ENCODE measurements around the gene CFAP69. TPM values are rescaled to one million over a fixed set of nuclear protein-coding genes. Genes with fewer than 3 reads are reported as not detected.
A peak's percentile ranks its signal among the peaks of the same experiment; 100 is the strongest.

The CFAP69 gene
- total and polyA plus RNA-seq, 5 donors from 2014 or later: not detected

GRCh38 chr7:90311175-90311574 is 66.2 kb downstream of the CFAP69 start:
- no peaks in the 10 kb centered on the region for H3K36me3 Mint-ChIP-seq
- peaks cover 17% of the 10 kb centered on the region for H3K27me3 Mint-ChIP-seq
- no peaks in the 10 kb centered on the region for H3K36me3 ChIP-seq (ENCODE audit: control insufficient read depth, insufficient read depth, low read length)
- H3K9me3 Mint-ChIP-seq: no peaks in the 10 kb centered on the region
- H3K9me3 ChIP-seq (ENCODE audit: control insufficient read depth in 2 of 2, low read length in 2 of 2): no peaks in the 10 kb centered on the region
- DNase-seq (no peak), ATAC-seq (ENCODE audit: low read depth in 2 of 2) (no peak)
- H3K4me3 Mint-ChIP-seq: no peak overlapping the region
- H3K4me3 ChIP-seq (ENCODE audit: low read depth, low read length): no peak overlapping the region
- H3K27ac Mint-ChIP-seq: no peak overlapping the region
- H3K4me1 Mint-ChIP-seq: no peaks in the 10 kb centered on the region
- H3K27me3 ChIP-seq (ENCODE audit: control insufficient read depth, insufficient read depth, low read length): peaks cover 3% of the 10 kb centered on the region
- H3K27ac ChIP-seq (ENCODE audit: insufficient read depth, low read length, poor library complexity, severe bottlenecking): no peak overlapping the region
- H3K4me1 ChIP-seq (ENCODE audit: control insufficient read depth, insufficient read depth, low read length, poor library complexity, severe bottlenecking): no peaks in the 10 kb centered on the region

DNA sequence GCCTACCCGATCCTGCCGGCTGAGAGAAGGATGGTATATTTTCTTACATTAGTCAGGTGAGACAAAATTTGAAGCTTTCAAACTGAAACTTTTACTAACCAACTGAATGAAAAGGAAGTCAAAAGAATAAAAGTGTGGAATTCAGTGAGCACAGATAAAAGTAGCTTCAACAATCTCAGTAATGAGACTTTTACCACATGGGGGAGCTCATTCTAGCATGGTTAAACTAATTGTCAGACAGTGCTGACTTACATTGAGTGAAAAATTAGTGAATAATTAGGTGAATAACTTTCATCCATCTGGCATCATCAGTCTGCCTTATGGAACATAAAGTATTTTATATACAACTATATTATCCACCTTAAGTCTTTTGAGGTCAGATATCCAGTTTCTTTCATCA is 67.8 kb downstream of the CFAP69 start:
- H3K4me3 ChIP-seq (ENCODE audit: low read depth, low read length): no peak overlapping the region
- H3K9me3 ChIP-seq (ENCODE audit: control insufficient read depth in 2 of 2, low read length in 2 of 2): no peaks in the 10 kb centered on the region
- H3K27me3 ChIP-seq (ENCODE audit: control insufficient read depth, insufficient read depth, low read length): peaks cover 3% of the 10 kb centered on the region
- Mint-ChIP-seq H3K27ac (no peak overlapping the region), H3K4me1 (no peaks in the 10 kb centered on the region), H3K9me3 (no peaks in the 10 kb centered on the region), H3K27me3 (peaks cover 26% of the 10 kb centered on the region), H3K36me3 (no peaks in the 10 kb centered on the region), H3K4me3 (no peak overlapping the region)
- DNase-seq (peak in 1 of 3 donors; percentile 25), ATAC-seq (ENCODE audit: low read depth in 2 of 2) (no peak)
- H3K27ac ChIP-seq (ENCODE audit: insufficient read depth, low read length, poor library complexity, severe bottlenecking): no peak overlapping the region
- no peaks in the 10 kb centered on the region for H3K4me1 ChIP-seq (ENCODE audit: control insufficient read depth, insufficient read depth, low read length, poor library complexity, severe bottlenecking)
- no peaks in the 10 kb centered on the region for H3K36me3 ChIP-seq (ENCODE audit: control insufficient read depth, insufficient read depth, low read length)

DNA sequence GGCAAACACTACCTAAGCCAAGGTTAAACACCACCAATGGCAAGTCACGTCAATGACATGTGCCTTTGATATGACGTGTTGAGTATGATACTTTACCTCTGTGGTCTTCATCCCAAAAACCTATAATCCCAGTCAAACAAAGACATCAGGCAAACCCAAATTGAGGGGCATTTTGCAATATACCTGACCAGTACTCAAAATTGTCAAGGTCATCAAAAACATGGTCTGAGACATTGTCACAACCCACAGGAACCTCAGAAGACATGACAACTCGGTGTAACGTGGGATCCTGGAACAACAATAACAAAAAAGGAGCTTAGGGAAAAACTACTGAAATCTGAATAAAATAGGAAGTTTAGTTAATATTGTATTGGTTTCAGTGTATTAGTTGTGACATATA is 68.9 kb downstream of the CFAP69 start:
- no peak overlapping the region for H3K27ac Mint-ChIP-seq
- H3K4me1 Mint-ChIP-seq: no peaks in the 10 kb centered on the region
- no peak overlapping the region for H3K4me3 Mint-ChIP-seq
- no peaks in the 10 kb centered on the region for H3K9me3 ChIP-seq (ENCODE audit: control insufficient read depth in 2 of 2, low read length in 2 of 2)
- no peaks in the 10 kb centered on the region for H3K9me3 Mint-ChIP-seq
- no peak for ATAC-seq (ENCODE audit: low read depth in 2 of 2)
- peaks cover 33% of the 10 kb centered on the region for H3K27me3 Mint-ChIP-seq
- no peaks in the 10 kb centered on the region for H3K4me1 ChIP-seq (ENCODE audit: control insufficient read depth, insufficient read depth, low read length, poor library complexity, severe bottlenecking)
- no peak overlapping the region for H3K4me3 ChIP-seq (ENCODE audit: low read depth, low read length)
- no peaks in the 10 kb centered on the region for H3K36me3 ChIP-seq (ENCODE audit: control insufficient read depth, insufficient read depth, low read length)
- no peak for DNase-seq
- H3K36me3 Mint-ChIP-seq: no peaks in the 10 kb centered on the region
- peaks cover 10% of the 10 kb centered on the region for H3K27me3 ChIP-seq (ENCODE audit: control insufficient read depth, insufficient read depth, low read length)
- H3K27ac ChIP-seq (ENCODE audit: insufficient read depth, low read length, poor library complexity, severe bottlenecking): no peak overlapping the region

GRCh38 chr7:90320014-90320413 is 75.0 kb downstream of the CFAP69 start:
- Mint-ChIP-seq H3K27ac (no peak overlapping the region), H3K27me3 (peaks cover 64% of the 10 kb centered on the region), H3K36me3 (no peaks in the 10 kb centered on the region), H3K4me3 (no peak overlapping the region), H3K4me1 (peaks cover 0 to 6% (median 3%) of the 10 kb centered on the region in 4 donors), H3K9me3 (no peaks in the 10 kb centered on the region)
- Histone ChIP-seq H3K27ac (ENCODE audit: insufficient read depth, low read length, poor library complexity, severe bottlenecking) (no peak overlapping the region), H3K4me1 (ENCODE audit: control insufficient read depth, insufficient read depth, low read length, poor library complexity, severe bottlenecking) (peaks cover 5% of the 10 kb centered on the region), H3K27me3 (ENCODE audit: control insufficient read depth, insufficient read depth, low read length) (peaks cover 36% of the 10 kb centered on the region), H3K9me3 (ENCODE audit: control insufficient read depth in 2 of 2, low read length in 2 of 2) (no peaks in the 10 kb centered on the region), H3K4me3 (ENCODE audit: low read depth, low read length) (no peak overlapping the region), H3K36me3 (ENCODE audit: control insufficient read depth, insufficient read depth, low read length) (no peaks in the 10 kb centered on the region)
- no peak for ATAC-seq (ENCODE audit: low read depth in 2 of 2)
- no peak for DNase-seq

DNA sequence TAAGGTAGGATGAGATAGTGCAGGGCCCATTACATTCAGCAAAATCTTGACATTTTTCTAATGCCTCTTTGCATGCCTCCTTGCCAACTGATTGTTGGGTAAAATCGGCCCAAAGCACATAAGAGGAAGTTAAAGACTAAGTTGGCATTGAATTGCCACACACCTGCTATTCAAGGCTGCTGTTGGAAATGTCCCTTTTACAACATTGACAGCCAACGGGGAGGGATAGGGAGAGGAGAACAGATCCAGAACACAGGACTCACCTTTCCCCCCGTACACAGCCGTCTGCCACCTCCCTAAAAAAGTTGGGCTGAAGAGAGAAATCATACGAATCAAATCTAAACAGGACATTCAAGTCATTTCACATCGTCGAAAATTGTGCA is 75.4 kb downstream of the CFAP69 start:
- Histone ChIP-seq H3K4me1 (ENCODE audit: control insufficient read depth, insufficient read depth, low read length, poor library complexity, severe bottlenecking) (peaks cover 5% of the 10 kb centered on the region), H3K27ac (ENCODE audit: insufficient read depth, low read length, poor library complexity, severe bottlenecking) (no peak overlapping the region), H3K9me3 (ENCODE audit: control insufficient read depth in 2 of 2, low read length in 2 of 2) (no peaks in the 10 kb centered on the region), H3K27me3 (ENCODE audit: control insufficient read depth, insufficient read depth, low read length) (peaks cover 36% of the 10 kb centered on the region), H3K4me3 (ENCODE audit: low read depth, low read length) (no peak overlapping the region), H3K36me3 (ENCODE audit: control insufficient read depth, insufficient read depth, low read length) (no peaks in the 10 kb centered on the region)
- Mint-ChIP-seq H3K27ac (peak overlapping the region in 1 of 3 donors; percentile 66), H3K27me3 (peaks cover 64% of the 10 kb centered on the region), H3K36me3 (no peaks in the 10 kb centered on the region), H3K4me1 (peaks cover 0 to 6% (median 3%) of the 10 kb centered on the region in 4 donors), H3K9me3 (no peaks in the 10 kb centered on the region), H3K4me3 (no peak overlapping the region)
- no peak for ATAC-seq (ENCODE audit: low read depth in 2 of 2)
- DNase-seq: no peak

- no peak for ATAC-seq (ENCODE audit: low read depth in 2 of 2)
- peaks cover 0 to 6% (median 3%) of the 10 kb centered on the region in 4 donors for H3K4me1 Mint-ChIP-seq
- peak within 1 kb of the TSS in 1 of 3 donors; percentile 66 for H3K27ac Mint-ChIP-seq
- no peaks in the 10 kb centered on the region for H3K36me3 Mint-ChIP-seq
- Histone ChIP-seq H3K4me1 (ENCODE audit: control insufficient read depth, insufficient read depth, low read length, poor library complexity, severe bottlenecking) (peaks cover 5% of the 10 kb centered on the region), H3K27ac (ENCODE audit: insufficient read depth, low read length, poor library complexity, severe bottlenecking) (no peak within 1 kb of the TSS), H3K27me3 (ENCODE audit: control insufficient read depth, insufficient read depth, low read length) (peaks cover 36% of the 10 kb centered on the region), H3K4me3 (ENCODE audit: low read depth, low read length) (no peak within 1 kb of the TSS), H3K36me3 (ENCODE audit: control insufficient read depth, insufficient read depth, low read length) (no peaks in the 10 kb centered on the region), H3K9me3 (ENCODE audit: control insufficient read depth in 2 of 2, low read length in 2 of 2) (no peaks in the 10 kb centered on the region)
- no peaks in the 10 kb centered on the region for H3K9me3 Mint-ChIP-seq
- H3K4me3 Mint-ChIP-seq: no peak within 1 kb of the TSS
- DNase-seq: no peak
- peaks cover 64% of the 10 kb centered on the region for H3K27me3 Mint-ChIP-seq
These were observed 76.0 kb downstream of the CFAP69 start, which contains the start of gene FAM237B for GRCh38 chr7:90320801-90321494. Gene FAM237B, minus strand, starts transcription at chr7:90321304. Its CDS starts 1,556 bp downstream, at chr7:90319748.

- peaks cover 32% of the 10 kb centered on the region for H3K27me3 ChIP-seq (ENCODE audit: control insufficient read depth, insufficient read depth, low read length)
- H3K36me3 ChIP-seq (ENCODE audit: control insufficient read depth, insufficient read depth, low read length): no peaks in the 10 kb centered on the region
- Mint-ChIP-seq H3K4me1 (peaks cover 0 to 6% (median 3%) of the 10 kb centered on the region in 4 donors), H3K27ac (no peak overlapping the region), H3K4me3 (no peak overlapping the region), H3K36me3 (no peaks in the 10 kb centered on the region), H3K27me3 (peaks cover 54% of the 10 kb centered on the region), H3K9me3 (no peaks in the 10 kb centered on the region)
- H3K9me3 ChIP-seq (ENCODE audit: control insufficient read depth in 2 of 2, low read length in 2 of 2): no peaks in the 10 kb centered on the region
- no peak overlapping the region for H3K4me3 ChIP-seq (ENCODE audit: low read depth, low read length)
- ATAC-seq (ENCODE audit: low read depth in 2 of 2) (no peak), DNase-seq (no peak)
- H3K27ac ChIP-seq (ENCODE audit: insufficient read depth, low read length, poor library complexity, severe bottlenecking): no peak overlapping the region
- peaks cover 5% of the 10 kb centered on the region for H3K4me1 ChIP-seq (ENCODE audit: control insufficient read depth, insufficient read depth, low read length, poor library complexity, severe bottlenecking)
These were observed 77.9 kb downstream of the CFAP69 start for GRCh38 chr7:90322837-90323236.

GRCh38 chr7:90326500-90326899 is 81.5 kb downstream of the CFAP69 start:
- ATAC-seq (ENCODE audit: low read depth in 2 of 2): no peak
- H3K4me3 ChIP-seq (ENCODE audit: low read depth, low read length): no peak overlapping the region
- H3K27me3 ChIP-seq (ENCODE audit: control insufficient read depth, insufficient read depth, low read length): peaks cover 16% of the 10 kb centered on the region
- H3K9me3 Mint-ChIP-seq: peaks cover 0 to 2% (median 0%) of the 10 kb centered on the region in 7 donors
- H3K9me3 ChIP-seq (ENCODE audit: control insufficient read depth in 2 of 2, low read length in 2 of 2): no peaks in the 10 kb centered on the region
- no peaks in the 10 kb centered on the region for H3K36me3 Mint-ChIP-seq
- no peak overlapping the region for H3K27ac Mint-ChIP-seq
- H3K36me3 ChIP-seq (ENCODE audit: control insufficient read depth, insufficient read depth, low read length): no peaks in the 10 kb centered on the region
- H3K4me1 Mint-ChIP-seq: peaks cover 0 to 2% (median 0%) of the 10 kb centered on the region in 4 donors
- DNase-seq: no peak
- H3K4me1 ChIP-seq (ENCODE audit: control insufficient read depth, insufficient read depth, low read length, poor library complexity, severe bottlenecking): no peaks in the 10 kb centered on the region
- H3K27ac ChIP-seq (ENCODE audit: insufficient read depth, low read length, poor library complexity, severe bottlenecking): no peak overlapping the region
- no peak overlapping the region for H3K4me3 Mint-ChIP-seq
- H3K27me3 Mint-ChIP-seq: peaks cover 27% of the 10 kb centered on the region

All from CD4-positive, CD25-positive, alpha-beta regulatory T cell (primary cell).